Panc1 (cell line): Measurements from ENCODE around the gene NLRC5.

ENCODE experiments used
- POLR2AphosphoS5 ChIP-seq: IDR thresholded peaks from 2 replicates; pipeline ENCODE4 v1.6.1; 2012; ENCODE audit warnings: mild to moderate bottlenecking, low read depth, low read length, moderate library complexity
- TF ChIP-seq, protein P1 (sequence below): fragments of 450-650 bp; IDR thresholded peaks from 2 replicates; pipeline ENCODE4 v1.5.1; 2017; ENCODE audit warnings: mild to moderate bottlenecking
- TF ChIP-seq, protein P2 (sequence below), 2 experiments: IDR thresholded peaks; 2 replicates each; pipeline ENCODE4 v1.6.1; 2011 to 2012; ENCODE audit warnings: low read depth in 2 of 2, control low read depth in 1 of 2, low read length in 1 of 2, mild to moderate bottlenecking in 1 of 2, moderate library complexity in 1 of 2; ENCODE audit not compliant: insufficient read depth in 1 of 2

DNA sequence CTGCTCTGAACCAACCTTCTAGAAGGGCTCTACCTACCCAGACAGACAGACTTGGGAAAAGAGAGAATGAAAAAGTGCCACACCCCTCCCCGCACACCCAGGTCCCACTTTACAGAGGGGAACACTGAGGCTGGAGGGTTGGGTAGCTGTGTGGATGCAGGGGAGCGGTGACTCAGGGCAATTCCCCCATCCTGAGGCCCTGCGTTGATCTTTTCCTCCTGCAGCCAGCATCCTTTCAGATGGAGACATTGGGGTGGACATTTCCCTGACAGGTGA is 17.7 kb upstream of the NLRC5 start:
- TF ChIP-seq, protein P1, sequence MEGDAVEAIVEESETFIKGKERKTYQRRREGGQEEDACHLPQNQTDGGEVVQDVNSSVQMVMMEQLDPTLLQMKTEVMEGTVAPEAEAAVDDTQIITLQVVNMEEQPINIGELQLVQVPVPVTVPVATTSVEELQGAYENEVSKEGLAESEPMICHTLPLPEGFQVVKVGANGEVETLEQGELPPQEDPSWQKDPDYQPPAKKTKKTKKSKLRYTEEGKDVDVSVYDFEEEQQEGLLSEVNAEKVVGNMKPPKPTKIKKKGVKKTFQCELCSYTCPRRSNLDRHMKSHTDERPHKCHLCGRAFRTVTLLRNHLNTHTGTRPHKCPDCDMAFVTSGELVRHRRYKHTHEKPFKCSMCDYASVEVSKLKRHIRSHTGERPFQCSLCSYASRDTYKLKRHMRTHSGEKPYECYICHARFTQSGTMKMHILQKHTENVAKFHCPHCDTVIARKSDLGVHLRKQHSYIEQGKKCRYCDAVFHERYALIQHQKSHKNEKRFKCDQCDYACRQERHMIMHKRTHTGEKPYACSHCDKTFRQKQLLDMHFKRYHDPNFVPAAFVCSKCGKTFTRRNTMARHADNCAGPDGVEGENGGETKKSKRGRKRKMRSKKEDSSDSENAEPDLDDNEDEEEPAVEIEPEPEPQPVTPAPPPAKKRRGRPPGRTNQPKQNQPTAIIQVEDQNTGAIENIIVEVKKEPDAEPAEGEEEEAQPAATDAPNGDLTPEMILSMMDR = no peak
- no peak for TF ChIP-seq POLR2AphosphoS5
- TF ChIP-seq, protein P2, sequence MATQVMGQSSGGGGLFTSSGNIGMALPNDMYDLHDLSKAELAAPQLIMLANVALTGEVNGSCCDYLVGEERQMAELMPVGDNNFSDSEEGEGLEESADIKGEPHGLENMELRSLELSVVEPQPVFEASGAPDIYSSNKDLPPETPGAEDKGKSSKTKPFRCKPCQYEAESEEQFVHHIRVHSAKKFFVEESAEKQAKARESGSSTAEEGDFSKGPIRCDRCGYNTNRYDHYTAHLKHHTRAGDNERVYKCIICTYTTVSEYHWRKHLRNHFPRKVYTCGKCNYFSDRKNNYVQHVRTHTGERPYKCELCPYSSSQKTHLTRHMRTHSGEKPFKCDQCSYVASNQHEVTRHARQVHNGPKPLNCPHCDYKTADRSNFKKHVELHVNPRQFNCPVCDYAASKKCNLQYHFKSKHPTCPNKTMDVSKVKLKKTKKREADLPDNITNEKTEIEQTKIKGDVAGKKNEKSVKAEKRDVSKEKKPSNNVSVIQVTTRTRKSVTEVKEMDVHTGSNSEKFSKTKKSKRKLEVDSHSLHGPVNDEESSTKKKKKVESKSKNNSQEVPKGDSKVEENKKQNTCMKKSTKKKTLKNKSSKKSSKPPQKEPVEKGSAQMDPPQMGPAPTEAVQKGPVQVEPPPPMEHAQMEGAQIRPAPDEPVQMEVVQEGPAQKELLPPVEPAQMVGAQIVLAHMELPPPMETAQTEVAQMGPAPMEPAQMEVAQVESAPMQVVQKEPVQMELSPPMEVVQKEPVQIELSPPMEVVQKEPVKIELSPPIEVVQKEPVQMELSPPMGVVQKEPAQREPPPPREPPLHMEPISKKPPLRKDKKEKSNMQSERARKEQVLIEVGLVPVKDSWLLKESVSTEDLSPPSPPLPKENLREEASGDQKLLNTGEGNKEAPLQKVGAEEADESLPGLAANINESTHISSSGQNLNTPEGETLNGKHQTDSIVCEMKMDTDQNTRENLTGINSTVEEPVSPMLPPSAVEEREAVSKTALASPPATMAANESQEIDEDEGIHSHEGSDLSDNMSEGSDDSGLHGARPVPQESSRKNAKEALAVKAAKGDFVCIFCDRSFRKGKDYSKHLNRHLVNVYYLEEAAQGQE (IDR thresholded peaks at IDR 0.05; ENCODE audit: insufficient read depth in 1 of 2, low read depth in 2 of 2, low read length in 1 of 2) = no peak
